T1000 (cell line): ENCODE results near the gene ACOXL.
"Not testable (repeated sequence)": the region's sequence is repeated elsewhere in the genome, so short reads cannot be mapped to it uniquely, and the experiment has no call there.

ENCODE experiments used
- DNase-seq: peaks from one replicate; lab custom pipeline; 2025; ENCODE audit warnings: mixed read lengths; lab: John Stamatoyannopoulos, UW

ACOXL gene

GRCh38 chr2:110929528-110929927 is 197.2 kb downstream of the ACOXL start:
- DNase-seq = no peak

- DNase-seq = no peak
These were observed 199.3 kb downstream of the ACOXL start for GRCh38 chr2:110931648-110932047.

GRCh38 chr2:110933420-110933819 is 201.0 kb downstream of the ACOXL start:
- no peak for DNase-seq

GRCh38 chr2:110934948-110935347 is 202.6 kb downstream of the ACOXL start:
- DNase-seq = no peak

GRCh38 chr2:110940376-110940910 is 208.1 kb downstream of the ACOXL start:
- no peak for DNase-seq

GRCh38 chr2:110941226-110941625 is 208.9 kb downstream of the ACOXL start:
- DNase-seq = no peak

- no peak for DNase-seq
These were observed 210.8 kb downstream of the ACOXL start for GRCh38 chr2:110943070-110943634.

- no peak for DNase-seq
These were observed 214.5 kb downstream of the ACOXL start for GRCh38 chr2:110946902-110947301.

GRCh38 chr2:110948027-110948674 is 215.8 kb downstream of the ACOXL start:
- no peak for DNase-seq

- no peak for DNase-seq
These were observed 217.9 kb downstream of the ACOXL start for GRCh38 chr2:110950281-110950680.

- DNase-seq = no peak
These were observed 222.7 kb downstream of the ACOXL start for GRCh38 chr2:110955045-110955444.

- no peak for DNase-seq
These were observed 223.2 kb downstream of the ACOXL start for GRCh38 chr2:110955556-110955955.

GRCh38 chr2:110957293-110957692 is 224.9 kb downstream of the ACOXL start:
- no peak for DNase-seq

- no peak for DNase-seq
These were observed 226.2 kb downstream of the ACOXL start for GRCh38 chr2:110958346-110959119.

GRCh38 chr2:110959198-110959597 is 226.8 kb downstream of the ACOXL start:
- DNase-seq = no peak

- no peak for DNase-seq
These were observed 227.9 kb downstream of the ACOXL start for GRCh38 chr2:110960281-110960680.

- DNase-seq = no peak
These were observed 228.6 kb downstream of the ACOXL start for GRCh38 chr2:110960954-110961353.

- DNase-seq = not testable (repeated sequence)
These were observed 229.3 kb downstream of the ACOXL start for GRCh38 chr2:110961643-110962042.

- no peak for DNase-seq
These were observed 237.3 kb downstream of the ACOXL start for GRCh38 chr2:110969696-110970095.

GRCh38 chr2:110970201-110970600 is 237.8 kb downstream of the ACOXL start:
- DNase-seq = no peak

- DNase-seq = no peak
These were observed 239.4 kb downstream of the ACOXL start for GRCh38 chr2:110971811-110972210.

GRCh38 chr2:110973262-110973661 is 240.9 kb downstream of the ACOXL start:
- no peak for DNase-seq

- DNase-seq = no peak
These were observed 245.0 kb downstream of the ACOXL start for GRCh38 chr2:110977403-110977802.
